HS-27A (cell line): Measurements from ENCODE around the gene HDAC4.

Source experiments
- DNase-seq: peaks from one replicate; pipeline ENCODE4 v3.0.0-alpha.2; 2012; ENCODE audit warnings: low read depth, missing footprints

Gene HDAC4

GRCh38 chr2:239119346-239120126 lies 281.3 kb downstream of the HDAC4 start:
- DNase-seq: no peak

- no peak for DNase-seq
Measured at GRCh38 chr2:239118675-239119211, 282.1 kb downstream of the HDAC4 start.

GRCh38 chr2:239118264-239118663 lies 282.6 kb downstream of the HDAC4 start:
- no peak for DNase-seq

GRCh38 chr2:239117831-239118230 lies 283.0 kb downstream of the HDAC4 start:
- no peak for DNase-seq

GRCh38 chr2:239116456-239117246 lies 284.2 kb downstream of the HDAC4 start:
- no peak for DNase-seq

GRCh38 chr2:239115616-239116015 lies 285.2 kb downstream of the HDAC4 start:
- no peak for DNase-seq

GRCh38 chr2:239114616-239115265 lies 286.1 kb downstream of the HDAC4 start:
- no peak for DNase-seq

- DNase-seq: no peak
Measured at GRCh38 chr2:239114119-239114581, 286.7 kb downstream of the HDAC4 start.

- no peak for DNase-seq
Measured at GRCh38 chr2:239113615-239114014, 287.2 kb downstream of the HDAC4 start.

- no peak for DNase-seq
Measured at GRCh38 chr2:239113171-239113570, 287.6 kb downstream of the HDAC4 start.

- DNase-seq: no peak
Measured at GRCh38 chr2:239112127-239112774, 288.6 kb downstream of the HDAC4 start.

GRCh38 chr2:239111401-239112100 lies 289.3 kb downstream of the HDAC4 start:
- DNase-seq: no peak

- no peak for DNase-seq
Measured at GRCh38 chr2:239110595-239111048, 290.2 kb downstream of the HDAC4 start.

- no peak for DNase-seq
Measured at GRCh38 chr2:239109928-239110545, 290.8 kb downstream of the HDAC4 start.

GRCh38 chr2:239109041-239109927 lies 291.5 kb downstream of the HDAC4 start:
- no peak for DNase-seq

GRCh38 chr2:239108459-239108858 lies 292.4 kb downstream of the HDAC4 start:
- DNase-seq: no peak

GRCh38 chr2:239107936-239108335 lies 292.9 kb downstream of the HDAC4 start:
- DNase-seq: no peak

GRCh38 chr2:239106966-239107365 lies 293.9 kb downstream of the HDAC4 start:
- DNase-seq: no peak

- no peak for DNase-seq
Measured at GRCh38 chr2:239106314-239106908, 294.4 kb downstream of the HDAC4 start.
